ENCODE results near the gene CFAP74. TPM values are rescaled to one million over a fixed set of nuclear protein-coding genes. Genes with fewer than 3 reads are reported as not detected.
A peak's percentile ranks its signal among the peaks of the same experiment; 100 is the strongest.

The CFAP74 gene
- total and polyA plus RNA-seq, 2 of the 13 experiments (the other 11 are each of a cell fraction or from before 2014, with no cell fraction given), result 0.27 to 0.62 TPM

DNA sequence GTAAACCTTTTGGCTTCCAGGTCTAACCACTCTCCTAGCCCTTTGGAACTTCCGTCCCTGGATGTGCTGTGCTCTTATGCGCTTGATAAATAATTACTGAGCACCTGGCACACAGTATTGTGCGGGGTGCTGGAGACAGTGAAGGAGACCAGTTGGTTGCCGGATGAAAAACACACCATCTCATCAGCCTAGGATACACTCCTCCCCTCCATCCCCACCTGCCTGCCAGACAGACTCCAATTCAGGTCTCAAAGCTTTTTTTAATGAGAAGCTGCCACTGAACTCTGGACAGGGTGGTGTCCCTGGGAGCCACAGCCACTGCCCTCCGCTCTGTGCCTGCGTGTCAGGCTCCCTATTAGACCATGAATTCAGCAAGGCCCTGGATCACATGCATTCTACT lies 121.9 kb downstream of the CFAP74 start (continued):
- TF ChIP-seq, protein P1, sequence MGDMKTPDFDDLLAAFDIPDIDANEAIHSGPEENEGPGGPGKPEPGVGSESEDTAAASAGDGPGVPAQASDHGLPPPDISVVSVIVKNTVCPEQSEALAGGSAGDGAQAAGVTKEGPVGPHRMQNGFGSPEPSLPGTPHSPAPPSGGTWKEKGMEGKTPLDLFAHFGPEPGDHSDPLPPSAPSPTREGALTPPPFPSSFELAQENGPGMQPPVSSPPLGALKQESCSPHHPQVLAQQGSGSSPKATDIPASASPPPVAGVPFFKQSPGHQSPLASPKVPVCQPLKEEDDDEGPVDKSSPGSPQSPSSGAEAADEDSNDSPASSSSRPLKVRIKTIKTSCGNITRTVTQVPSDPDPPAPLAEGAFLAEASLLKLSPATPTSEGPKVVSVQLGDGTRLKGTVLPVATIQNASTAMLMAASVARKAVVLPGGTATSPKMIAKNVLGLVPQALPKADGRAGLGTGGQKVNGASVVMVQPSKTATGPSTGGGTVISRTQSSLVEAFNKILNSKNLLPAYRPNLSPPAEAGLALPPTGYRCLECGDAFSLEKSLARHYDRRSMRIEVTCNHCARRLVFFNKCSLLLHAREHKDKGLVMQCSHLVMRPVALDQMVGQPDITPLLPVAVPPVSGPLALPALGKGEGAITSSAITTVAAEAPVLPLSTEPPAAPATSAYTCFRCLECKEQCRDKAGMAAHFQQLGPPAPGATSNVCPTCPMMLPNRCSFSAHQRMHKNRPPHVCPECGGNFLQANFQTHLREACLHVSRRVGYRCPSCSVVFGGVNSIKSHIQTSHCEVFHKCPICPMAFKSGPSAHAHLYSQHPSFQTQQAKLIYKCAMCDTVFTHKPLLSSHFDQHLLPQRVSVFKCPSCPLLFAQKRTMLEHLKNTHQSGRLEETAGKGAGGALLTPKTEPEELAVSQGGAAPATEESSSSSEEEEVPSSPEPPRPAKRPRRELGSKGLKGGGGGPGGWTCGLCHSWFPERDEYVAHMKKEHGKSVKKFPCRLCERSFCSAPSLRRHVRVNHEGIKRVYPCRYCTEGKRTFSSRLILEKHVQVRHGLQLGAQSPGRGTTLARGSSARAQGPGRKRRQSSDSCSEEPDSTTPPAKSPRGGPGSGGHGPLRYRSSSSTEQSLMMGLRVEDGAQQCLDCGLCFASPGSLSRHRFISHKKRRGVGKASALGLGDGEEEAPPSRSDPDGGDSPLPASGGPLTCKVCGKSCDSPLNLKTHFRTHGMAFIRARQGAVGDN (CRISPR knock-in tag; IDR thresholded peaks at IDR 0.05), result peak; percentile 30; the same call in 1 of the 2 replicates
- TF ChIP-seq ZNF230 (CRISPR knock-in tag; IDR thresholded peaks at IDR 0.05), result no peak
- TF ChIP-seq NAIF1 (CRISPR knock-in tag; IDR thresholded peaks at IDR 0.05; ENCODE audit: borderline replicate concordance), result no peak
- no peak for TF ChIP-seq FOXP1 (IDR thresholded peaks at IDR 0.05)
- no peak for TF ChIP-seq FOXP1 (CRISPR knock-in tag; IDR thresholded peaks at IDR 0.05)
- TF ChIP-seq ZNF761 (CRISPR knock-in tag; conservative IDR thresholded peaks at IDR 0.05), result no peak
- no peak for TF ChIP-seq ZNF703 (CRISPR knock-in tag; IDR thresholded peaks at IDR 0.05; ENCODE audit: borderline replicate concordance)
- no peak for TF ChIP-seq ELF1 (CRISPR knock-in tag; IDR thresholded peaks at IDR 0.05)
- TF ChIP-seq MED13 (CRISPR knock-in tag; IDR thresholded peaks at IDR 0.05), result no peak
- no peak for TF ChIP-seq ARNT2 (CRISPR knock-in tag; IDR thresholded peaks at IDR 0.05; ENCODE audit: low read depth)
- no peak for TF ChIP-seq KAT7 (CRISPR knock-in tag; IDR thresholded peaks at IDR 0.05; ENCODE audit: borderline replicate concordance)
- TF ChIP-seq KLF6 (CRISPR knock-in tag; IDR thresholded peaks at IDR 0.05), result no peak
- TF ChIP-seq ZC3H13 (CRISPR knock-in tag; IDR thresholded peaks at IDR 0.05), result no peak
- TF ChIP-seq ZFX (CRISPR knock-in tag; IDR thresholded peaks at IDR 0.05; ENCODE audit: low read depth), result 0 out of 2 replicates have a peak, but pooled peaks have one; percentile 23
- TF ChIP-seq, protein P2, sequence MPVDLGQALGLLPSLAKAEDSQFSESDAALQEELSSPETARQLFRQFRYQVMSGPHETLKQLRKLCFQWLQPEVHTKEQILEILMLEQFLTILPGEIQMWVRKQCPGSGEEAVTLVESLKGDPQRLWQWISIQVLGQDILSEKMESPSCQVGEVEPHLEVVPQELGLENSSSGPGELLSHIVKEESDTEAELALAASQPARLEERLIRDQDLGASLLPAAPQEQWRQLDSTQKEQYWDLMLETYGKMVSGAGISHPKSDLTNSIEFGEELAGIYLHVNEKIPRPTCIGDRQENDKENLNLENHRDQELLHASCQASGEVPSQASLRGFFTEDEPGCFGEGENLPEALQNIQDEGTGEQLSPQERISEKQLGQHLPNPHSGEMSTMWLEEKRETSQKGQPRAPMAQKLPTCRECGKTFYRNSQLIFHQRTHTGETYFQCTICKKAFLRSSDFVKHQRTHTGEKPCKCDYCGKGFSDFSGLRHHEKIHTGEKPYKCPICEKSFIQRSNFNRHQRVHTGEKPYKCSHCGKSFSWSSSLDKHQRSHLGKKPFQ (CRISPR knock-in tag; IDR thresholded peaks at IDR 0.05; ENCODE audit: insufficient replicate concordance), result no peak
- TF ChIP-seq RORA (CRISPR knock-in tag; IDR thresholded peaks at IDR 0.05), result no peak
- TF ChIP-seq, protein P3, sequence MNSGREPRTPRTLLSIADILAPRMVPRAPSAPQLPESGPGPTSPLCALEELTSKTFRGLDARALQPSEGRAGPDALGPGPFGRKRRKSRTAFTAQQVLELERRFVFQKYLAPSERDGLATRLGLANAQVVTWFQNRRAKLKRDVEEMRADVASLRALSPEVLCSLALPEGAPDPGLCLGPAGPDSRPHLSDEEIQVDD (CRISPR knock-in tag; IDR thresholded peaks at IDR 0.05; ENCODE audit: borderline replicate concordance), result no peak

All from HepG2 (cell line).